Right lobe of liver (tissue), 6 donors: ENCODE data around the gene COX4I1. TPM values are rescaled to one million over a fixed set of nuclear protein-coding genes. Genes with fewer than 3 reads are reported as not detected.

Source experiments
- ATAC-seq, 4 donors: fragments of 200-7000 bp; cut with Tn5 transposase; one replicate each; pipeline ENCODE4 v1.9.1; 2020; ENCODE audit warnings: mild to moderate bottlenecking in 4 of 4, moderate library complexity in 4 of 4
- DNase-seq, 3 donors: peaks; one replicate each; pipeline ENCODE4 v3.0.0-alpha.2; 2020
- H3K27ac ChIP-seq, 3 donors: fragments of 200-600 bp; one replicate each; pipeline ENCODE4 v1.8.0; 2022
- H3K27me3 ChIP-seq, 2 donors: fragments of 200-600 bp; one replicate each; pipeline ENCODE4 v1.8.0; 2022
- H3K36me3 ChIP-seq, 4 donors: fragments of 200-600 bp; sonication (generic) in 1 of 4; one replicate each; pipeline versions ENCODE4 v1.5.1 to v1.8.0; 2017 to 2022; ENCODE audit warnings: control low read depth in 1 of 4
- H3K4me1 ChIP-seq, 4 donors: fragments of 200-600 bp; sonication (generic) in 1 of 4; one replicate each; pipeline versions ENCODE4 v1.5.1 to v1.8.0; 2017 to 2022; ENCODE audit warnings: control low read depth in 1 of 4
- H3K4me3 ChIP-seq, 3 donors: fragments of 200-600 bp; one replicate each; pipeline ENCODE4 v1.8.0; 2022
- H3K9me3 ChIP-seq, 4 donors: fragments of 200-600 bp; sonication (generic) in 1 of 4; one replicate each; pipeline versions ENCODE4 v1.5.1 to v1.8.0; 2017 to 2022; ENCODE audit warnings: control low read depth in 1 of 4
- CTCF ChIP-seq, 4 donors: fragments of 200-600 bp in 3 of 4; fragments of 450-650 bp in 1 of 4; IDR thresholded peaks; one replicate each; pipeline versions ENCODE4 v1.5.1 to v1.8.0; 2016 to 2022; ENCODE audit warnings: antibody characterized with exemption in 4 of 4, mild to moderate bottlenecking in 2 of 4
- POLR2A ChIP-seq: fragments of 450-650 bp; IDR thresholded peaks from one replicate; pipeline ENCODE4 v1.6.1; 2017; ENCODE audit warnings: antibody characterized with exemption, mild to moderate bottlenecking
- WGBS: methylation state at CpG from one replicate; pipeline ENCODE4 v1.1.6; 2018; ENCODE audit warnings: low coverage, low lambda C conversion rate; ENCODE audit not compliant: insufficient coverage; ENCODE audit errors: missing lambda C conversion rate; 5-methylcytosine and 5-hydroxymethylcytosine counted together
- intact Hi-C, 2 donors: fragments of 100-400 bp; cut with DNase I; formaldehyde crosslinking; loops; one replicate each; pipeline versions ENCODE4 v1.11.2 to v1.14.1; 2022
- total RNA-seq, 6 experiments: library from RNA; depleted of rRNA in 2 of 6; stranded (reverse); fragments of >200 nt in 2 of 6; fragmentation: NEBNext Ultra II Directional in 3 of 6; extraction: Animal tissue kit (Norgen Biotek cat#: 25700) in 3 of 6; gene quantifications; one replicate each; pipeline versions ENCODE4 v1.1.0 to v1.2.4, GENCODE V29; 2016 to 2023
- donor health status: DM: no; HTN: yes; CAD: no.
- donor health status: DM: no; HTN: no; CAD: no.
- donor health status: DM: no; HTN: no; CAD: no.
- donor health status: DM: no; HTN: yes; CAD: no.
- donor health status: DM: no; HTN: yes; CAD: no.

Gene COX4I1
- total RNA-seq, 6 experiments from 2014 or later, result 247 to 417 (median 303) TPM

- DNase-seq (no peak), ATAC-seq (no peak)
- Histone ChIP-seq H3K9me3 (no peaks in the 10 kb centered on the region), H3K27ac (no peak overlapping the region), H3K4me3 (no peak overlapping the region), H3K36me3 (no peaks in the 10 kb centered on the region), H3K4me1 (no peaks in the 10 kb centered on the region), H3K27me3 (no peaks in the 10 kb centered on the region)
- intact Hi-C loops, result no loop called here
- 75% methylated on average over 8 of the region's 9 CpGs for WGBS
- no peak for TF ChIP-seq POLR2A
- no peak for TF ChIP-seq CTCF (IDR thresholded peaks at IDR 0.05)
Observed at GRCh38 chr16:85830821-85831220, 31.3 kb downstream of the COX4I1 start.

GRCh38 chr16:85832570-85833218 is 33.2 kb downstream of the COX4I1 start:
- no peaks in the 10 kb centered on the region for H3K36me3 ChIP-seq
- H3K27me3 ChIP-seq, result no peaks in the 10 kb centered on the region
- DNase-seq (peak in 1 of 3 donors; percentile 31), ATAC-seq (no peak)
- intact Hi-C loops, result no loop called here
- 74% methylated on average over 21 of the region's 21 CpGs for WGBS
- TF ChIP-seq POLR2A, result no peak
- no peak for TF ChIP-seq CTCF (IDR thresholded peaks at IDR 0.05)
- H3K27ac ChIP-seq, result no peak overlapping the region
- no peaks in the 10 kb centered on the region for H3K9me3 ChIP-seq
- no peak overlapping the region for H3K4me3 ChIP-seq
- H3K4me1 ChIP-seq, result no peaks in the 10 kb centered on the region

- no peak overlapping the region for H3K27ac ChIP-seq
- DNase-seq (peak in 1 of 3 donors; percentile 51), ATAC-seq (peak in 1 of 4 donors; percentile 13)
- WGBS, result 66% methylated on average over 15 of the region's 22 CpGs
- H3K4me1 ChIP-seq, result no peaks in the 10 kb centered on the region
- no peak overlapping the region for H3K4me3 ChIP-seq
- no peaks in the 10 kb centered on the region for H3K36me3 ChIP-seq
- no peaks in the 10 kb centered on the region for H3K27me3 ChIP-seq
- no peak for TF ChIP-seq CTCF (IDR thresholded peaks at IDR 0.05)
- H3K9me3 ChIP-seq, result no peaks in the 10 kb centered on the region
- intact Hi-C loops, result no loop called here
Observed at GRCh38 chr16:85833219-85833920, 33.9 kb downstream of the COX4I1 start.

GRCh38 chr16:85834741-85835140 is 35.2 kb downstream of the COX4I1 start:
- Histone ChIP-seq H3K36me3 (no peaks in the 10 kb centered on the region), H3K27ac (no peak overlapping the region), H3K27me3 (no peaks in the 10 kb centered on the region), H3K4me3 (no peak overlapping the region), H3K4me1 (no peaks in the 10 kb centered on the region), H3K9me3 (no peaks in the 10 kb centered on the region)
- TF ChIP-seq POLR2A (no peak), CTCF (IDR thresholded peaks at IDR 0.05) (no peak)
- WGBS, result 64% methylated on average over 3 of the region's 5 CpGs
- intact Hi-C loops, result no loop called here
- peak in 1 of 3 donors; percentile 32 for DNase-seq
- ATAC-seq, result no peak
